ENCODE data around the gene AHI1. TPM values are rescaled to one million over a fixed set of nuclear protein-coding genes. Genes with fewer than 3 reads are reported as not detected.

Gene AHI1
- total RNA-seq, 4 donors from 2014 or later: 17.3 to 50.4 (median 24.5) TPM

- TF ChIP-seq, protein P1, sequence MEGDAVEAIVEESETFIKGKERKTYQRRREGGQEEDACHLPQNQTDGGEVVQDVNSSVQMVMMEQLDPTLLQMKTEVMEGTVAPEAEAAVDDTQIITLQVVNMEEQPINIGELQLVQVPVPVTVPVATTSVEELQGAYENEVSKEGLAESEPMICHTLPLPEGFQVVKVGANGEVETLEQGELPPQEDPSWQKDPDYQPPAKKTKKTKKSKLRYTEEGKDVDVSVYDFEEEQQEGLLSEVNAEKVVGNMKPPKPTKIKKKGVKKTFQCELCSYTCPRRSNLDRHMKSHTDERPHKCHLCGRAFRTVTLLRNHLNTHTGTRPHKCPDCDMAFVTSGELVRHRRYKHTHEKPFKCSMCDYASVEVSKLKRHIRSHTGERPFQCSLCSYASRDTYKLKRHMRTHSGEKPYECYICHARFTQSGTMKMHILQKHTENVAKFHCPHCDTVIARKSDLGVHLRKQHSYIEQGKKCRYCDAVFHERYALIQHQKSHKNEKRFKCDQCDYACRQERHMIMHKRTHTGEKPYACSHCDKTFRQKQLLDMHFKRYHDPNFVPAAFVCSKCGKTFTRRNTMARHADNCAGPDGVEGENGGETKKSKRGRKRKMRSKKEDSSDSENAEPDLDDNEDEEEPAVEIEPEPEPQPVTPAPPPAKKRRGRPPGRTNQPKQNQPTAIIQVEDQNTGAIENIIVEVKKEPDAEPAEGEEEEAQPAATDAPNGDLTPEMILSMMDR (IDR thresholded peaks at IDR 0.05; ENCODE audit: low read depth): no peak
Measured at GRCh38 chr6:135274561-135275293, 222.8 kb downstream of the AHI1 start.

GRCh38 chr6:135271626-135272025 lies 225.9 kb downstream of the AHI1 start:
- TF ChIP-seq, protein P1 (IDR thresholded peaks at IDR 0.05; ENCODE audit: low read depth): no peak

GRCh38 chr6:135270676-135271536 lies 226.6 kb downstream of the AHI1 start:
- TF ChIP-seq, protein P1 (IDR thresholded peaks at IDR 0.05; ENCODE audit: low read depth): no peak

DNA sequence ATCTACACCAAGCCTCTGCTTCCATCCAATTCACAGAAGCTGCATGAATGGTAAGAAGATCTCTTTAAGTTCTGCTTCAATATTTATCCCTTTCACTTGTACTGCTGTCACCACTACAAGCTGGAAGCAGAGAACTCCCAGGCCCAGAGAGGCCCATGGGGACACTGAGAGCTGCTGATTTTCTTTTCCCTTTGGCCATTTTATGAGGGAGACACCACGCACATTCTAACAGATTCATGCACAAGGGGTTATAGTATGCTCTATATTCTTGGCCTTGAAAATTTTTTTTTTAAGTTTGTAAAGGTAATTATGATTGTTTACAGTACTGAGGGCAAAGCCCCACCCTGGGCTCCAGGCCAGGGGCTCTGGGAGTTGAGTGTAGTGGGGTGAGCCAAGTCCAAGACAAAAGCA lies 228.1 kb downstream of the AHI1 start:
- TF ChIP-seq, protein P1 (IDR thresholded peaks at IDR 0.05; ENCODE audit: low read depth): no peak

- TF ChIP-seq, protein P1 (IDR thresholded peaks at IDR 0.05; ENCODE audit: low read depth): no peak
Measured at GRCh38 chr6:135268740-135269139, 228.8 kb downstream of the AHI1 start.

DNA sequence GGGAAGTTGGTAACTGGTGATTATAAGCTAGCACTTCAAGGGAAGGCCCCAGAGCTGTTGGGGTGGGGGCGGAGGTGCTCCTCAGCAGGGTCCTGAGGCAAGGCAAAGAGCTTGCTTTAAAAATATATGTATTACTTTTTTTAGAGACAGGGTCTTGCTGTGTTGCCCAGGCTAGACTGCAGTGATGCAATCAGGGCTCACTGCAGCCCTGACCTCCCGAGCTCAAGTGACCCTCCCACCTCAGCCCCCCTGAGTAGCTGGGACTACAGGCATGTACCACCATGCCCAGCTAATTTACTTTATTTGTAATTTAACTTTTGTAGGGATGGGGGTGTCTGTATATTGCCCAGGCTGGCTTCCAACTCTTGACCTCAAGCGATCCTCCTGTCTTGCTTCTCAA lies 229.3 kb downstream of the AHI1 start:
- TF ChIP-seq, protein P1 (IDR thresholded peaks at IDR 0.05; ENCODE audit: low read depth): no peak

GRCh38 chr6:135267085-135267484 lies 230.5 kb downstream of the AHI1 start:
- TF ChIP-seq, protein P1 (IDR thresholded peaks at IDR 0.05; ENCODE audit: low read depth): no peak
